Osteocyte (in vitro differentiated cells): Measurements from ENCODE around the gene MAFF. TPM values are rescaled to one million over a fixed set of nuclear protein-coding genes. Genes with fewer than 3 reads are reported as not detected.

Experiments
- total RNA-seq: library from RNA; stranded (reverse); gene quantifications from 2 replicates; pipeline ENCODE4 v1.2.1, GENCODE V29; 2021

The MAFF gene
- total RNA-seq, 1 donor from 2014 or later: 17.0 TPM

Other genes starting within 250 kb of the MAFF start
- gene C22orf23, start 248.4 kb upstream of the MAFF start, total RNA-seq: not detected in 2 replicates
- 77.9 and 81.1 TPM in 2 replicates for gene POLR2F, start 248.3 kb upstream of the MAFF start, total RNA-seq
- not detected in 2 replicates for gene SOX10, start 217.4 kb upstream of the MAFF start, total RNA-seq
- 26.2 and 27.9 TPM in 2 replicates for gene PICK1, start 144.6 kb upstream of the MAFF start, total RNA-seq
- gene SLC16A8, start 117.8 kb upstream of the MAFF start, total RNA-seq: not detected in 2 replicates
- gene BAIAP2L2, start 91.3 kb upstream of the MAFF start, total RNA-seq: 0.39 and 0.48 TPM in 2 replicates
- gene PLA2G6, start 20.2 kb upstream of the MAFF start, total RNA-seq: 41.6 and 48.8 TPM in 2 replicates
- gene TMEM184B, start 71.0 kb downstream of the MAFF start, total RNA-seq: 88.0 and 90.5 TPM in 2 replicates
- 175 and 176 TPM in 2 replicates for gene CSNK1E, start 115.4 kb downstream of the MAFF start, total RNA-seq